HEK293T (cell line): ENCODE results near the gene PRPF19.

ENCODE experiments used
- ARNT ChIP-seq: fragments of 450-650 bp; IDR thresholded peaks from 2 replicates; pipeline ENCODE4 v1.6.1; 2017; ENCODE audit warnings: mild to moderate bottlenecking
- BHLHE40 ChIP-seq: fragments of 450-650 bp; IDR thresholded peaks from 2 replicates; pipeline ENCODE4 v1.6.1; 2016; ENCODE audit warnings: mild to moderate bottlenecking, moderate library complexity, borderline replicate concordance
- FOXA1 ChIP-seq: fragments of 450-650 bp; IDR thresholded peaks from 2 replicates; pipeline ENCODE4 v1.6.1; 2016; ENCODE audit warnings: mild to moderate bottlenecking
- FOXK2 ChIP-seq: fragments of 450-650 bp; IDR thresholded peaks from 2 replicates; pipeline ENCODE4 v1.6.1; 2016; ENCODE audit warnings: mild to moderate bottlenecking
- FOXM1 ChIP-seq: fragments of 450-650 bp; IDR thresholded peaks from 2 replicates; pipeline ENCODE4 v1.6.1; 2017; ENCODE audit warnings: mild to moderate bottlenecking, borderline replicate concordance
- HDGF ChIP-seq: fragments of 450-650 bp; IDR thresholded peaks from 2 replicates; pipeline ENCODE4 v1.6.1; 2017; ENCODE audit warnings: antibody characterized with exemption, borderline replicate concordance
- LEF1 ChIP-seq: fragments of 450-650 bp; IDR thresholded peaks from 2 replicates; pipeline ENCODE4 v1.6.1; 2017; ENCODE audit warnings: mild to moderate bottlenecking, borderline replicate concordance
- NFRKB ChIP-seq: fragments of 450-650 bp; IDR thresholded peaks from 2 replicates; pipeline ENCODE4 v1.6.1; 2016; ENCODE audit warnings: mild to moderate bottlenecking, moderate library complexity
- SP1 ChIP-seq: fragments of 450-650 bp; IDR thresholded peaks from 2 replicates; pipeline ENCODE4 v1.6.1; 2017
- SUZ12 ChIP-seq: fragments of 450-650 bp; IDR thresholded peaks from 2 replicates; pipeline ENCODE4 v1.6.1; 2016; ENCODE audit warnings: mild to moderate bottlenecking
- TARDBP ChIP-seq: fragments of 450-650 bp; IDR thresholded peaks from 2 replicates; pipeline ENCODE4 v1.6.1; 2016
- ZNF384 ChIP-seq: fragments of 450-650 bp; IDR thresholded peaks from 2 replicates; pipeline ENCODE4 v1.6.1; 2016

GRCh38 chr11:60879104-60879503 lies 27.3 kb downstream of the PRPF19 start:
- TF ChIP-seq FOXM1 (no peak), FOXA1 (no peak), HDGF (no peak), SP1 (no peak), TARDBP (no peak), SUZ12 (no peak), LEF1 (no peak), BHLHE40 (no peak), NFRKB (no peak), ZNF384 (no peak), FOXK2 (no peak), ARNT (no peak)
